COLO668 (cell line): ENCODE results near the gene RALGPS2.
A peak's percentile ranks its signal among the peaks of the same experiment; 100 is the strongest.
"Not testable (repeated sequence)": the region's sequence is repeated elsewhere in the genome, so short reads cannot be mapped to it uniquely, and the experiment has no call there.

Experiments used
- DNase-seq: peaks from one replicate; lab custom pipeline; 2025; ENCODE audit not compliant: unreplicated experiment; lab: John Stamatoyannopoulos, UW

The RALGPS2 gene

GRCh38 chr1:178723546-178723945 lies 1.5 kb upstream of the RALGPS2 start:
- DNase-seq, result no peak

- DNase-seq, result no peak
Measured at GRCh38 chr1:178724376-178724727, 692 bp upstream of the RALGPS2 start.

GRCh38 chr1:178725466-178726086 lies 532 bp downstream of the RALGPS2 start:
- peak; percentile 73 for DNase-seq

GRCh38 chr1:178726087-178726517 lies 1.1 kb downstream of the RALGPS2 start:
- peak; percentile 47 for DNase-seq

GRCh38 chr1:178726545-178726944 lies 1.5 kb downstream of the RALGPS2 start:
- no peak for DNase-seq

GRCh38 chr1:178727014-178727895 lies 2.2 kb downstream of the RALGPS2 start:
- DNase-seq, result no peak

- DNase-seq, result no peak
Measured at GRCh38 chr1:178733972-178734371, 8.9 kb downstream of the RALGPS2 start.

GRCh38 chr1:178738780-178739179 lies 13.7 kb downstream of the RALGPS2 start:
- no peak for DNase-seq

GRCh38 chr1:178739285-178740045 lies 14.4 kb downstream of the RALGPS2 start:
- DNase-seq, result no peak

- DNase-seq, result no peak
Measured at GRCh38 chr1:178740491-178740890, 15.4 kb downstream of the RALGPS2 start.

- no peak for DNase-seq
Measured at GRCh38 chr1:178740924-178741323, 15.9 kb downstream of the RALGPS2 start.

GRCh38 chr1:178743801-178744200 lies 18.8 kb downstream of the RALGPS2 start:
- no peak for DNase-seq

- no peak for DNase-seq
Measured at GRCh38 chr1:178745260-178745659, 20.2 kb downstream of the RALGPS2 start.

- DNase-seq, result no peak
Measured at GRCh38 chr1:178746345-178746744, 21.3 kb downstream of the RALGPS2 start.

GRCh38 chr1:178747361-178747760 lies 22.3 kb downstream of the RALGPS2 start:
- not testable (repeated sequence) for DNase-seq

- no peak for DNase-seq
Measured at GRCh38 chr1:178749581-178750166, 24.6 kb downstream of the RALGPS2 start.

GRCh38 chr1:178751046-178751445 lies 26.0 kb downstream of the RALGPS2 start:
- no peak for DNase-seq

- no peak for DNase-seq
Measured at GRCh38 chr1:178752891-178753290, 27.8 kb downstream of the RALGPS2 start.

GRCh38 chr1:178754655-178755256 lies 29.7 kb downstream of the RALGPS2 start:
- not testable (repeated sequence) for DNase-seq

GRCh38 chr1:178768423-178768822 lies 43.4 kb downstream of the RALGPS2 start:
- DNase-seq, result peak; percentile 14

GRCh38 chr1:178772952-178773351 lies 47.9 kb downstream of the RALGPS2 start:
- no peak for DNase-seq
